Brain pericyte (primary cell): ENCODE data around the gene GARIN5B.
"Not testable (repeated sequence)": the region's sequence is repeated elsewhere in the genome, so short reads cannot be mapped to it uniquely, and the experiment has no call there.

Source experiments
- DNase-seq: peaks from one replicate; pipeline ENCODE4 v3.0.0-alpha.2; 2012; ENCODE audit warnings: low read depth, low spot score

GARIN5B gene

DNA sequence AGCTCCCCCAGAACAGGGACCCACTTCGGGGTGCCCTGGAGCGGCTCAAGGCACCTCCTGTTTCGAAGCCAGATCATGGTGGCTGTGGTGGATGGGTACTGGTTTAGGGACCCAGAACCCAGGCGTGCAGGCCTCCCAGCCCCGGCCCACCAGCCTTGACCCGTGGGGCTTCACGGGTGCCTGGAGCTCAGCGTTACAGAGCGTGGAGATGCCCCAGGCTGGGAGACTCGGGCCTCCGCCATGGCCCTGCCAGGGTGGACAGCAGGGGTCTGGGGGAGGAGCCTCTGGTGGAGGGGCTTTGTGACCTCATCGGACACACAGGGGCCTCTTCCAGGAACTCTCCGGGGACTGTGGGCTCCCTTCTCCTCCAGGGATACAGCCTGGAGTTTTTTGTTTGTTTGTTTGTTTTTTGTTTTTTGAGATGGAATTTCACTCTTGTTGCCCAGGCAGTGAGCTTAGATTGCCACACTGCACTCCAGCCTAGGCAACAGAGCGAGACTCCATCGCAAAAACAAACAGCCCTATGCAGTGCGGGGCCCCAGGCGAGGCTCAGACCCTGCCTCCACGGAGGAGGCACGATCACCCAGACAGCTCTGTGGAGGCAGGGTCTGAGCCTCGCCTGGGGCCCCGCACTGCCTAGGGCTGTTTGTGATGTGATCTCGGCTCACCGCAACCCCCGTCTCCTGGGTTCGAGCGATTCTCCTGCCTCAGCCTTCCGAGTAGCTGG lies at the start of gene GARIN5B:
Gene GARIN5B (minus strand): TSS at position 271 of the 727 bp plus-strand sequence. CDS start 194 bp downstream, at position 77.
- no peak for DNase-seq

DNA sequence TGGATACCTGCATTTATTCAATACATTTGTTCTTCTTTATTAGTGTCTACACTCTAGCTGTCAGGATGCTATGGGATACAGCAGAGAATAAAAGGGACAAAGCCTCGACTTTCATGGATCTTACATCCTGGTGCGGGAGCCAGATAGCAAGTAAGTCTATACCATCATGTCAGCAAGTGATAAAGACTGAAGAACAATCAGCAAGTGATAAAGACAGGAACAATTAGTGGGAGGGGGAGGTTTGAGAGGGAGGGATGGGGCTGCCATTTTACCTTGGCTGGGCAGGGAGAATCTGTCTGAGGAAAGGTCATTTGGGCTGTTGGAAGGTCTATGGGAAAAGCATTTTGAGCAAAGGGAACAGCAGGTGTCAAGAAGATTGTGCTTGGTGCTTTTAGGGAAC lies 47.1 kb upstream of the GARIN5B start:
- DNase-seq: no peak

GRCh38 chr19:55409179-55409578 lies 46.1 kb upstream of the GARIN5B start:
- DNase-seq: not testable (repeated sequence)

- DNase-seq: no peak
Observed at GRCh38 chr19:55408533-55408872, 45.4 kb upstream of the GARIN5B start.

DNA sequence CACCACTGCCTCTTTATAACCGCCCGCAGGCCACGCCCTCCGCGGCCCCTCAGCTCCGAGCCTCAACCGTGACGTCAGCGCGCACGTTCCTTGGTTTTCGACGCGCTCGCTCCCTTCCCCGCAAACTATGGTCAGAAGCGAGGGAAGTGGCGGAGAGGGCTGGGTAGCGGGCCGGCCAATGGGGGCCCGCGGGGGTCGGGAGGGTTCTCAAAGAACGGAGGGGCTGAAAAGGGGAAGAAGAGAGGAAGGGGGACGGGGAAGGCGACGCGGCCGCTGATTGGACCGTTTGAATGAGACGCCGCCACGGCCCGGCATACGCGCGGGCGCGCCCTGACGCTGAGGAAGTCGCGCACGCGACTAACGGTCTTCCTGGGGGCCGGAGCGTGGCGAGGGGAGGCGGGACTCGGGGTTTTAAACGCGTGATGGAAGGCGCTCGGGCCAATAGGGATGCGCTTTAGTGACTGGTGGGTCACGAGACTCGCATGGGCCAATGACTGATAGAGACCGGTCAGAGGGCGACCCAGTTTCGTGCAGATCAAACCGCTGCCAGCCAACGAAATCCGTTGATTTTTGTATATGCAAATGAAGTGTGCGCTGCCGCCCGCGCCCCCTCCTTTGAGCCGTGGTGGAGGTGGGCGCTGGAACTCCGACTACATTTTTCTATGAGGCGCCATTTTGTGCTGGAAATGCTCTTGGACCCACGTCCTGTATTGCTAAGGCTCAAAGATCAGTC lies 44.9 kb upstream of the GARIN5B start:
- DNase-seq: peak; percentile 99

- not testable (repeated sequence) for DNase-seq
Observed at GRCh38 chr19:55407550-55407799, 44.4 kb upstream of the GARIN5B start, which contains the start of gene UBE2S. TSS of gene UBE2S (minus strand) at chr19:55407788. CDS start at chr19:55407589, 199 bp downstream.

GRCh38 chr19:55406826-55407549 lies 43.9 kb upstream of the GARIN5B start:
- DNase-seq: no peak

GRCh38 chr19:55406091-55406825 lies 43.2 kb upstream of the GARIN5B start:
- DNase-seq: no peak

DNA sequence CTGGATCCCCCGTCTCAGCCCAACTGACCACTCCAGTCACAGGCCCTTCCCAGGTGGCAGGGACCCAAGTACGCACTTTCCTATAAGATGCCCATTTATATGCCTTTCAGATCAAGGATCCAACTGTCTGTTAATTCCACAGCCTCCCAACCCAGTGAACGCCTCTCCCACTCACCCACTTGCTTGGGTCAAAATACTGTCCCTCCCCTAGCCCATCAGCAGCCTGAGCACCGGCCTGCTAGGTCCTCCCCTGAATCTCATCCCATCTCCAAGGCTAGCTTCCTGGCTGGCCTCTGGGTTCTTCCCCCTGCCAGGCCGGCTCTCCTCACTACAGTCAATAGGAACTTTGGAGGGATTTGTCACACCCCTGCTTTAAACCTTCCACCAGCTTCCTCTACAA lies 42.6 kb upstream of the GARIN5B start:
- no peak for DNase-seq

GRCh38 chr19:55402509-55402908 lies 39.4 kb upstream of the GARIN5B start:
- DNase-seq: no peak

GRCh38 chr19:55401390-55401789 lies 38.3 kb upstream of the GARIN5B start:
- not testable (repeated sequence) for DNase-seq

DNA sequence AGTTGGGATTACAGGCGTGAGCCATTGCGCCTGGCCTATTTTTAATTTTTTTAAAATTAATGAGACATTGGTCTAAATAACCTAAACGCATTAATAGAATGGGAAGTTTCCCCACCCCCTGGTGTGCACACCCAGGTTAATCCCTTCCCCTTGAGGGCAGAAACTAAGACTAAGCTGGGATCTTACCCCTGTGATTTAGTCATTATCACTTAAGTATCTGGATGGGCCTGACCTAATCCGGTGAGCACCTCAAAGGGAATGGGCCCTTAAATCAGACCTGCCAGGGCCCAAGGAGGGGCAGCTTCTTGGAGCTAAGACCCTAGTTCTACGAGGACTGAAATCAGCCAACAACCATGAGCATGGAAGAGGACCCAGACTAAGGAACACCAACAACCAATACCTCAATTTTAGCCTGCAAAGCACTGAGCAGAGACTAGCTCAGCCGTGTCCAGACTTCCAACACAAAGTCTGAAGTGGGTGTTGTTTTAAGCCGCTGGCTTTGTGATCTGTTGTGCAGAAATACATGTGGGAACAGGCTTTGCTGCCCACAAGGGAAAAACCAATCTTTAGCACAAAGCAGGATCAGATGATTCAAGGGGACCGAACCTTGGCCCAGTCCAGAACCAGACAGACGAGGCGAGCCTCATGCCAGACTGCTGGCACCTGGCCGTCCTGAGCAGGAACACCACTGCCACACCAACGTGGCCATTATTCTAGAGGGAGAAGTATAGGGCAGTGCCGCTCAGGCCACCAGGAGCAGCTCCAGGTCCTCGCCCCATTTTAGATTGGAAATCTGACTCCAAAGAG lies 37.4 kb upstream of the GARIN5B start:
- DNase-seq: no peak

DNA sequence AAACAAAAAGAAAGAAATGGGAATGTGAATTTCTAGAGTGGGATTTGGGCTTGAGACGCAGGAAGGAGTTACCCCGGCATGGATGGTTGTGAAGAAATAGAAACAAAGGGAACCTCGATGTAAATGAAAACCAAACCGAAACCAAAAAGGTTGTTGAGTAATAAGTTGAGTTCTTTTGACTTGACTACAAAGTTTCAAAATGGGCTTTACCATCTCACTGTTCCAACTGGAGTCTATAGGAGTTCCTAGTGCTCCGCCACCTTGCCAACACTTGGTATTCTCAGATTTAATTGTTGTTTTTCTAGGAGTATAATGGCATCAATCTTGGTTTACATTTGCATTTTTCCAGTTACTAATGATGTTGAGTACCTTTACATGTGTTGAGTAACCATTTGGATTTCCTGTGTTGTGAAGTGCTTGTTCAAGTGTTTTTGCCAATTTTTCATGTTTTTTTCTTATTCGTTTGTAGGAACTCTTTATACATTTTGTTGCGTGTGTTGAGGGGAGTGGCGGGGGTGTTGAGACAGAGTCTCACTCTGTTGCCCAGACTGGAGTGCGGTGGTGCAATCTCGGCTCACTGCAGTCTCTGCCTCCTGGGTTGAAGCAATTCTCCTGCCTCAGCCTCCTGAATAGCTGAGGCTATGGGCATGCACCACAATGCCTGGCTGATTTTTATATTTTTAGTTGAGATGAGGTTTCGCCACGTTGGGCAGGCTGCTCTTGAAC lies 35.3 kb upstream of the GARIN5B start:
- DNase-seq: no peak

- no peak for DNase-seq
Observed at GRCh38 chr19:55392820-55393761, 30.0 kb upstream of the GARIN5B start.

DNA sequence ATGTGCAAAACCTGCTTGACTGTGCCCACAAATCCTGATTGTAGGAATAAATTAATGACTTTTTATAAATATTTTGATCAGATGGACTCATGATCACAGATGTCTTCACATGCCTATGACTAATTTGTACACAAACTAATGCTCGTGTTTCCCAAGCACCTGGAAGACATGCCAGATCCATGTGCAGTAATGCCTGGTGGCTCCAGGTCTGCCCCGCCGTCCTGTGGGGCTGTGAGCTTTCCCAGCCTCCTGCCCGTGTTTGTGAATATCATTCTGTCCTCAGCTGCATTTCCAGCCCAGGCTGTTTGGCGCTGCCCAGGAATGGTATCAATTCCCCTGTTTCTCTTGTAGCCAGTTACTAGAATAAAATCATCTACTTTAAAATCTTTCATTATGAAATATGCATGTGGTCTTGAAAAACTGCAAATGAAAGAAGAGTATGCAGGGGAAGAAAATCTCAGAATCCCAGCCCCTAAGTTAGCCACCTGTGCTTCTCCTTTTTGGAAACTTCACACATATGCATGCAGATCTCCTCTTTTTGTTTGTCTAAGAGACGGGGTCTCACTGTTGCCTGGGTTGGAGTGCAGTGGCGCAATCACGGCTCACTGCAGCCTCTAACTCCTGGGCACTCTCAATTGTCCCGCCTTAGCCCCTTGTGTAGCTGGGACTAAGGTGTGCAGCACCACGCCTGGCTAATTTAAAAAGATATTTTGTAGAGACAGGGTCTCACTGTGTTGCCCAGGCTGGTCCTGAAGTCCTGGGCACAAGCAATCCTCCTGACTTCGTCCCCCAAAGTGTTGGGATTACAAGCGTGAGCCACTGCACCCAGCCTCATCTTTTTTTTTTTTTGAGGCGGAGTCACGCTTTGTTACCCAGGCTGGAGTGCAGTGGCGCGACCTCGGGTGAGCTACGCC lies 28.9 kb upstream of the GARIN5B start:
- DNase-seq: no peak

DNA sequence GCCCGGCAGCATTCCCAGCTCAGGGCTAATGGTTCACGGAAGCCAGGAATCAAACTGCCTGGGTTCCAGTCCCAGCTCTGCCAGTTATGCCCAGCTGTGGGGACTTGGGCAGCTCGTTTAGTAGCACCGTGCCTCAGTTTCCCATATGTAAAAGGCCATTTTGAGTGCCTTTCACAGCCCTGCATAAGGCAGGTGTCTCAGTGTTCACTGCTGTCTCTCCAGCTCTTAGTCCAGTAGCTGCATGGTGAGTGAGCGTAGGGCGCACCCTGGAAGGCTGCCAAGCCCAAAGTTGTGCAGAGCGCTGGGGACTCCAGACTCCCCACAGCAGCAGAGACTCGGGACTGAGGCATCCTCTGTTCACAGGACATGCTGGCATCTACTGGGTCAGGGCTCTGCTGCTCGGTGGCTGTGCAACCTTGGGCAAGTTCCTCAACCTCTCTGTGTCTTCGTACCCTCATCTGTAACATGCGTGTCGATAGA lies 28.2 kb upstream of the GARIN5B start:
- no peak for DNase-seq

GRCh38 chr19:55390461-55390880 lies 27.4 kb upstream of the GARIN5B start:
- no peak for DNase-seq
